Mesodermal cell (in vitro differentiated cells): Measurements from ENCODE around the gene CPNE5.

Experiments
- H3K27ac ChIP-seq: 2 replicates; pipeline ENCODE4 v1.7.0; 2013; ENCODE audit warnings: mild to moderate bottlenecking, low read depth, low read length, moderate library complexity; ENCODE audit not compliant: severe bottlenecking
- H3K36me3 ChIP-seq: 2 replicates; pipeline ENCODE4 v1.7.1; 2013; ENCODE audit warnings: mild to moderate bottlenecking, low read length, moderate library complexity; ENCODE audit not compliant: control insufficient read depth, insufficient read depth
- H3K4me1 ChIP-seq: one replicate; pipeline ENCODE4 v1.7.1; 2013; ENCODE audit warnings: mild to moderate bottlenecking, low read length; ENCODE audit not compliant: insufficient read depth, control insufficient read depth, poor library complexity, severe bottlenecking
- H3K4me3 ChIP-seq: 2 replicates; pipeline ENCODE4 v1.7.0; 2013; ENCODE audit warnings: low read length, control low read depth, mild to moderate bottlenecking; ENCODE audit not compliant: insufficient read depth, poor library complexity, severe bottlenecking; ENCODE audit errors: extremely low read depth
- H3K9me3 ChIP-seq: 2 replicates; pipeline ENCODE4 v1.7.1; 2013; ENCODE audit warnings: mild to moderate bottlenecking, low read length, moderate library complexity; ENCODE audit not compliant: control insufficient read depth
- WGBS, 2 experiments: methylation state at CpG; one replicate each; pipeline ENCODE4 v1.1.5; 2013; ENCODE audit warnings: missing lambda C conversion rate in 2 of 2; ENCODE audit not compliant: insufficient coverage in 2 of 2; 5-methylcytosine and 5-hydroxymethylcytosine counted together

CPNE5 gene

DNA sequence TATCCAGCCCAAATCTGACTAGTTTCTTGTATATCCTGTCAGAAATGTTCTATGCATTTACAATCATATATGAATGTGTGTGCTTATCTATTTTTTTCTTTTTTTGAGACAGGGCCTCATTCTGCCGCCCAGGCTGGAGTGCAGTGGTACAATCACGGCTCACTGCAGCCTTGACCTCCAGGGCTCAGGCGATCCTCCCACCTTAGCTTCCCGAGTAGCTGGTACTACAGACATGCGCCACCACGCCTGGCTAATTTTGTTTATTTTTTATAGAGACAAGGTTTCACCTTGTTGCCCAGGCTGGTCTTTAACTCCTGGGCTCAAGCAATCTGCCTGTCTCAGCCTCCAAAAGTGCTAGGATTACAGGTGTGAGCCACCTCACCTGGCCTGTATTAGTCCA lies 144.6 kb downstream of the CPNE5 start:
- Histone ChIP-seq H3K27ac (no peak overlapping the region), H3K4me3 (no peak overlapping the region), H3K4me1 (no peaks in the 10 kb centered on the region), H3K36me3 (no peaks in the 10 kb centered on the region), H3K9me3 (peaks cover 5% of the 10 kb centered on the region)
- 87 to 98% methylated on average over 6 of the region's 6 CpGs for WGBS, 2 experiments

DNA sequence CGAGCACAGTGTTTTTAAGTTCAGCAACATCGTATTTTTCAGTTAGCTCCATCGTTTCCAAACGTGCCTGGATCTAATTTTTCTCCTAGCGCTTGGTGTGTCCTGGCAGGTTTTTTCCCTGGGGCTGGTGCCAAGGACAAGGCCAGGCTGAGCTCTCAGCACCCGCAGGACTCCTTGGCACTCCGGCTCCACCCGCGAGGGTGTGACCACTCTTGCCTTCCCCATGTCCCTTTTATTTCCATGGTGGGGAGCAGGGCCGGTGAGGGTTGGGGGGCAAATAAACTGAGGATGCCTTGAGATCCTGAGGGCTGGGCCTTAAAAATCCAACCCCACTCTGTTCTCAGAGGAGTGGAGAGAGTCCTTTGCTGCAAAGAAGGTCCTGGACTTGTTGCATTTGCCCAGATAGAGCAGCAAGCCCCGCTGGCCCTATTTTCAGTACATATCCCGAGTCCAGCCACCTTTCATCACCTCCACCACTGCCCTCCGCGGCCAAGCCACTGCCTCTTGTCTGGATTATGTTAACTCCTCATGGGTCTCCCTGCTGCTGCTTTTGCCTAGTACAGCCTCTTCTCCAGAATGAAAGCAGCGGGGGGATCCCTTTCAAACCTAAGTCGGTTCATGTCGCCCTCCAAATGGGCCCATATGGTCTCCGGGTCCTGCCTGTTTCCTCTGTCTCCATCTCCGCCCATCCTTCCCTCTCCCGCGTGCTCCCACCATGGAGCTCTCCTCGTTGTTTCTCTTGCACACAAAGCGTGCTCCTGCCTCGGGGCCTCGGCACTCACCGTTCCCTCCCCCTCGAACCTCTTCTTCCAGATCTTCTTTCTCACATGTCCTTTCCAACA lies 146.2 kb downstream of the CPNE5 start:
- 91 to 93% methylated on average over 25 to 26 of the region's 27 CpGs for WGBS, 2 experiments

GRCh38 chr6:36692220-36692619 lies 147.0 kb downstream of the CPNE5 start:
- Histone ChIP-seq H3K9me3 (peaks cover 5% of the 10 kb centered on the region), H3K4me1 (no peaks in the 10 kb centered on the region)
- WGBS, 2 experiments: 83 to 97% methylated on average over 2 to 3 of the region's 3 CpGs

More for the DNA sequence above, 146.2 kb downstream of the CPNE5 start:
- Histone ChIP-seq H3K4me1 (no peaks in the 10 kb centered on the region), H3K9me3 (peaks cover 5% of the 10 kb centered on the region), H3K36me3 (no peaks in the 10 kb centered on the region), H3K27ac (no peak overlapping the region), H3K4me3 (no peak overlapping the region)

GRCh38 chr6:36691612-36692011 lies 147.6 kb downstream of the CPNE5 start:
- H3K27ac ChIP-seq: no peak overlapping the region
- no peaks in the 10 kb centered on the region for H3K4me1 ChIP-seq
- no peaks in the 10 kb centered on the region for H3K9me3 ChIP-seq
- peaks cover 10% of the 10 kb centered on the region for H3K36me3 ChIP-seq
- WGBS, 2 experiments: 100% methylated on average over 1 to 2 of the region's 2 CpGs
- no peak overlapping the region for H3K4me3 ChIP-seq

More at GRCh38 chr6:36692220-36692619, 147.0 kb downstream of the CPNE5 start:
- Histone ChIP-seq H3K36me3 (peaks cover 4% of the 10 kb centered on the region), H3K4me3 (no peak overlapping the region), H3K27ac (no peak overlapping the region)

GRCh38 chr6:36691011-36691410 lies 148.2 kb downstream of the CPNE5 start:
- Histone ChIP-seq H3K4me3 (no peak overlapping the region), H3K36me3 (peaks cover 16% of the 10 kb centered on the region), H3K9me3 (no peaks in the 10 kb centered on the region), H3K4me1 (no peaks in the 10 kb centered on the region), H3K27ac (no peak overlapping the region)
- 100% methylated on average over 1 to 2 of the region's 4 CpGs for WGBS, 2 experiments
